Gastroesophageal sphincter (tissue), 3 donors: ENCODE data around the gene GIPC2.

Experiments
- CTCF ChIP-seq, 4 experiments: fragments of 200-600 bp in 2 of 4; fragments of 450-650 bp in 2 of 4; sonication (generic) in 1 of 4; IDR thresholded peaks; one replicate each; pipeline ENCODE4 v1.5.1; 2017 to 2019; ENCODE audit warnings: antibody characterized with exemption in 4 of 4, mild to moderate bottlenecking in 2 of 4, moderate library complexity in 2 of 4
- POLR2A ChIP-seq, 2 donors: fragments of 450-650 bp; IDR thresholded peaks; one replicate each; pipeline ENCODE4 v1.6.1; 2017; ENCODE audit warnings: antibody characterized with exemption in 2 of 2, mild to moderate bottlenecking in 2 of 2, moderate library complexity in 1 of 2
- POLR2AphosphoS5 ChIP-seq: sonication (generic); formaldehyde crosslinking; IDR thresholded peaks from one replicate; pipeline ENCODE4 v1.6.1; 2017; ENCODE audit warnings: antibody characterized with exemption

GRCh38 chr1:78029793-78030192 is 16.0 kb upstream of the GIPC2 start:
- TF ChIP-seq POLR2A (IDR thresholded peaks at IDR 0.05) (no peak), CTCF (IDR thresholded peaks at IDR 0.05) (no peak), POLR2AphosphoS5 (no peak)
